GM12878 (cell line): ENCODE measurements around the gene CBFA2T3. TPM values are rescaled to one million over a fixed set of nuclear protein-coding genes. Genes with fewer than 3 reads are reported as not detected.

Experiments used
- ATAC-seq: fragments of 200-7000 bp; cut with Tn5 transposase; 3 replicates; pipeline ENCODE4 v1.9.1; 2020; ENCODE audit warnings: mild to moderate bottlenecking, moderate library complexity
- BruUV-seq: library from RNA; stranded (reverse); fragments of 400-500 nt; replicated peaks from 2 replicates; lab custom pipeline; 2021; lab: Mats Ljungman, UMichigan
- CTCF ChIA-PET: fragments of 300-600 bp; sonication (Branson Sonifier 250); formaldehyde crosslinking; extraction: SDS; loops from one replicate; lab custom pipeline; 2021; ENCODE audit warnings: inconsistent platforms; lab: Yijun Ruan, JAX
- POLR2A ChIA-PET: fragments of 350-600 bp; formaldehyde crosslinking; extraction: SDS; loops from one replicate; lab custom pipeline; 2021; ENCODE audit warnings: inconsistent platforms; lab: Charles Lee
- RAD21 ChIA-PET: fragments of 300-600 bp; sonication (Branson Sonifier 250); formaldehyde crosslinking; loops from one replicate; lab custom pipeline; 2023; ENCODE audit warnings: antibody characterized with exemption; ENCODE audit not compliant: unreplicated experiment; lab: Charles Lee
- SMC1A ChIA-PET: fragments of 300-600 bp; sonication (Branson Sonifier 250); formaldehyde crosslinking; loops from one replicate; lab custom pipeline; 2023; ENCODE audit not compliant: unreplicated experiment, uncharacterized antibody; lab: Charles Lee
- DNase-seq: peaks from one replicate; pipeline ENCODE4 v3.0.0-alpha.2; 2011; ENCODE audit warnings: low read depth, low spot score
- FAIRE-seq: peaks from 3 replicates; lab custom pipeline; 2011; peaks lifted over from hg19 to GRCh38; lab: Jason Lieb, UNC
- H2AFZ ChIP-seq: 2 replicates; pipeline ENCODE4 v1.6.0; 2011; ENCODE audit warnings: low read depth, low read length, control low read depth; ENCODE audit not compliant: control insufficient read depth
- H3K27ac ChIP-seq: 2 replicates; pipeline ENCODE4 v1.5.1; 2011; ENCODE audit warnings: control low read depth; ENCODE audit not compliant: control insufficient read depth, insufficient read depth
- H3K27me3 ChIP-seq, 2 experiments: replicated peaks in 1 of 2; 2 replicates each; pipeline versions ENCODE4 v1.6.0 to v1.6.1; 2011; ENCODE audit warnings: low read length in 1 of 2; ENCODE audit not compliant: control insufficient read depth in 2 of 2, insufficient read depth in 2 of 2
- H3K36me3 ChIP-seq, 2 experiments: 2 replicates each; pipeline ENCODE4 v1.5.1; 2011; ENCODE audit warnings: low read length in 1 of 2; ENCODE audit not compliant: control insufficient read depth in 2 of 2, insufficient read depth in 2 of 2
- H3K4me1 ChIP-seq: 2 replicates; pipeline ENCODE4 v1.6.1; 2011; ENCODE audit warnings: mild to moderate bottlenecking, low read length, moderate library complexity, mixed read lengths; ENCODE audit not compliant: control insufficient read depth, insufficient read depth
- H3K4me2 ChIP-seq: 2 replicates; pipeline ENCODE4 v1.6.0; 2011; ENCODE audit warnings: control low read depth; ENCODE audit not compliant: control insufficient read depth, insufficient read depth
- H3K4me3 ChIP-seq: fragments of 200-600 bp; sonication (generic); 2 replicates; pipeline ENCODE4 v1.5.1; 2016
- H3K79me2 ChIP-seq: 2 replicates; pipeline ENCODE4 v1.6.0; 2011; ENCODE audit warnings: low read length; ENCODE audit not compliant: control insufficient read depth, insufficient read depth
- H3K9ac ChIP-seq: 2 replicates; pipeline ENCODE4 v1.8.0; 2011; ENCODE audit warnings: low read length, control low read depth, mixed read lengths; ENCODE audit not compliant: control insufficient read depth, insufficient read depth
- H3K9me3 ChIP-seq: replicated peaks from 3 replicates; pipeline ENCODE4 v1.5.1; 2011; ENCODE audit warnings: mild to moderate bottlenecking, low read length; ENCODE audit not compliant: control insufficient read depth, insufficient read depth
- H4K20me1 ChIP-seq: 2 replicates; pipeline ENCODE4 v1.6.0; 2011; ENCODE audit not compliant: control insufficient read depth, insufficient read depth
- E2F8 ChIP-seq: fragments of 450-650 bp; IDR thresholded peaks from 2 replicates; pipeline ENCODE4 v1.6.1; 2018; ENCODE audit warnings: mild to moderate bottlenecking, low read depth, moderate library complexity; ENCODE audit not compliant: partially characterized antibody
- ETV6 ChIP-seq, 2 experiments: fragments of 450-650 bp in 1 of 2; IDR thresholded peaks in 1 of 2; conservative IDR thresholded peaks in 1 of 2; 2 replicates each; pipeline ENCODE4 v1.6.1; 2014; ENCODE audit warnings: antibody characterized with exemption in 1 of 2, borderline replicate concordance in 1 of 2, low read depth in 1 of 2, mild to moderate bottlenecking in 1 of 2, moderate library complexity in 1 of 2
- HDAC6 ChIP-seq: fragments of 200-600 bp; sonication (generic); IDR thresholded peaks from one replicate; pipeline ENCODE4 v1.8.0; 2017; ENCODE audit warnings: antibody characterized with exemption; ENCODE audit not compliant: unreplicated experiment
- IRF5 ChIP-seq: fragments of 450-650 bp; IDR thresholded peaks from 2 replicates; pipeline ENCODE4 v1.6.1; 2017; ENCODE audit warnings: borderline replicate concordance
- MEF2B ChIP-seq: fragments of 450-650 bp; IDR thresholded peaks from 2 replicates; pipeline ENCODE4 v1.6.1; 2018; ENCODE audit warnings: mild to moderate bottlenecking, moderate library complexity; ENCODE audit not compliant: partially characterized antibody, poor library complexity, severe bottlenecking
- MTA3 ChIP-seq: IDR thresholded peaks from 2 replicates; pipeline ENCODE4 v1.6.1; 2012; ENCODE audit warnings: low read length, inconsistent platforms, borderline replicate concordance
- NFYB ChIP-seq: IDR thresholded peaks from 2 replicates; pipeline ENCODE4 v1.6.1; 2011; ENCODE audit warnings: low read depth, mild to moderate bottlenecking, low read length, improper control_type of control experiment, moderate library complexity; ENCODE audit not compliant: insufficient read depth
- POLR2AphosphoS2 ChIP-seq: IDR thresholded peaks from 2 replicates; pipeline ENCODE4 v1.6.1; 2011; ENCODE audit warnings: low read depth, mild to moderate bottlenecking, low read length, improper control_type of control experiment, moderate library complexity
- POLR2AphosphoS5 ChIP-seq: IDR thresholded peaks from 2 replicates; pipeline ENCODE4 v1.6.1; 2011; ENCODE audit warnings: mild to moderate bottlenecking, low read length, inconsistent platforms
- SMAD1 ChIP-seq: fragments of 450-650 bp; IDR thresholded peaks from 2 replicates; pipeline ENCODE4 v1.6.1; 2018; ENCODE audit warnings: mild to moderate bottlenecking, low read depth; ENCODE audit not compliant: partially characterized antibody
- ZNF217 ChIP-seq: fragments of 450-650 bp; IDR thresholded peaks from 2 replicates; pipeline ENCODE4 v1.6.1; 2017; ENCODE audit warnings: antibody characterized with exemption, mild to moderate bottlenecking
- WGBS: methylation state at CpG from one replicate; pipeline ENCODE4 v1.1.6; 2016; ENCODE audit warnings: low lambda C conversion rate; ENCODE audit not compliant: insufficient replicate concordance, insufficient coverage; ENCODE audit errors: missing lambda C conversion rate; 5-methylcytosine and 5-hydroxymethylcytosine counted together
- in situ Hi-C: fragments of 300-500 bp; cut with MboI; formaldehyde crosslinking; loops from 9 replicates; pipeline ENCODE4 v1.14.3; 2018; ENCODE audit warnings: mixed read lengths
- intact Hi-C: fragments of 100-400 bp; cut with micrococcal nuclease; formaldehyde crosslinking; loops from one replicate; pipeline ENCODE4 v1.14.2; 2022; ENCODE audit not compliant: unreplicated experiment
- polyA plus RNA-seq, 11 experiments: library from polyadenylated mRNA; depleted of rRNA in 4 of 11; unstranded in 6 of 11; stranded (reverse) in 5 of 11; fragments of >200 nt; fragmentation: Nextera tagmentation in 4 of 11; fragmentation: Illumina TruSeq in 1 of 11; extraction: Ambion mirVana in 4 of 11; extraction: Trizol in 1 of 11; gene quantifications; 1 replicate in 1 of 11; 2 replicates in 10 of 11; pipeline versions ENCODE4 v1.2.1 to v1.2.3, GENCODE V29; 2011 to 2016; ENCODE audit warnings: inconsistent platforms in 2 of 11, missing spikeins in 2 of 11, low read depth in 1 of 11
- total RNA-seq, 4 experiments: library from RNA; depleted of rRNA in 3 of 4; stranded (reverse); fragments of >200 nt in 3 of 4; fragmentation: Illumina TruSeq in 1 of 4; extraction: Trizol in 1 of 4; gene quantifications; 2 replicates each; pipeline versions ENCODE4 v1.2.1 to v1.2.3, GENCODE V29; 2013 to 2021
- TF ChIP-seq, protein P1 (sequence below): IDR thresholded peaks from 2 replicates; pipeline ENCODE4 v1.6.1; 2012; ENCODE audit warnings: low read depth, low read length, improper control_type of control experiment
- TF ChIP-seq, protein P2 (sequence below): fragments of 450-650 bp; IDR thresholded peaks from 2 replicates; pipeline ENCODE4 v1.6.1; 2017; ENCODE audit warnings: antibody characterized with exemption, mild to moderate bottlenecking, moderate library complexity

CBFA2T3 gene
- total and polyA plus RNA-seq, 10 of the 15 experiments (the other 5 are each of a cell fraction or from before 2014, with no cell fraction given): 0.69 to 42.6 (median 4.5) TPM

DNA sequence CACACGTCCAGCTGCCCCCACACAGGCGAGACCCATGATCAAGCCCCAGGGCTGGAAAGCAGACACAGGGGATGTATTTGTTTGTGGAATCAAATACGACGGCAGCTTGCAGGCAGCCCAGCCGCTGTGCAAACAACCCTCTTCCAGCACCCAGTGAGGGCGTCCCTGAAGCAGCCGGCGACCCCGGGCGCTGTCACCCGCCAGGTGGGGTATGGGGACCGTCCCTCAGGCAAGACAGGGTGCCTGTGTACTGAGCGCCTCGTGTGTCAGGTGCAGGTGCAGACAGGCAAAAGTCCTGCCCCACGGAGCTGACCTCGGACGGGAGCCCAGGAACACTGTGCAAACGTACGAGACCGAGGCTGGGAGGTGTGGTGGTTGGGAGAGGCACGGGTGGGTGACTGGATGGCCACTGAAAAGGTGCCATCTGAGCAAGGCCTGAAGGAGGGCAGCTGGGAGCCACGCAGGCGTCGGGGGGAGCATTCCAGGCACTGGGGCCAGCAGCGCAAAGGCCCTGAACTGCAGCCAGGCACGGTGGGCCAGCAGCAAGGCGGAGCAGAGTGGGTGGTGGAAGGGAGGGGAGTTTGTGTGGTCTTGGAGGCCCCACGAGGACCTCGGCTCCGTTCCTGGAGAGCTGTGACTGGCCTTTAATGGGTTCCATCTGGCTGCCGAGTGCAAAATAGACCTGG lies 48.5 kb downstream of the CBFA2T3 start:
- Histone ChIP-seq H3K79me2 (no peaks in the 10 kb centered on the region; the same call in 1 of the 2 replicates), H3K4me3 (no peak overlapping the region), H4K20me1 (no peaks in the 10 kb centered on the region), H3K9ac (no peak overlapping the region), H3K9me3 (no peaks in the 10 kb centered on the region; the same call in 2 of the 3 replicates), H2AFZ (no peak overlapping the region), H3K4me1 (no peaks in the 10 kb centered on the region), H3K36me3 (peaks cover 0 to 2% of the 10 kb centered on the region in 2 experiments; a peak in 2 of 4 replicates), H3K27ac (no peak overlapping the region), H3K4me2 (no peak overlapping the region), H3K27me3 (no peaks in the 10 kb centered on the region)
- intact Hi-C loops: no loop called here
- ChIA-PET SMC1A (interaction anchor here (0.9 kb wide), 1 partner anchor 76 kb away, joined by 3 read pairs; no protein-coding TSS in a partner anchor), RAD21 (no interaction called here), CTCF (interaction anchor here (1.1 kb wide), 1 partner anchor 238 kb away, joined by 4 read pairs; no protein-coding TSS in a partner anchor), POLR2A (no interaction called here)
- DNase-seq: no peak
- FAIRE-seq: no peak
- no TSS peak for BruUV-seq
- 82% methylated on average over 31 of the region's 31 CpGs for WGBS
- ATAC-seq: no peak
- in situ Hi-C loops: no loop called here
- TF ChIP-seq, protein P1, sequence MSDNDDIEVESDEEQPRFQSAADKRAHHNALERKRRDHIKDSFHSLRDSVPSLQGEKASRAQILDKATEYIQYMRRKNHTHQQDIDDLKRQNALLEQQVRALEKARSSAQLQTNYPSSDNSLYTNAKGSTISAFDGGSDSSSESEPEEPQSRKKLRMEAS: no peak
- TF ChIP-seq IRF5: no peak
- TF ChIP-seq E2F8: no peak
- no peak for TF ChIP-seq ZNF217
- TF ChIP-seq MTA3: no peak
- TF ChIP-seq ETV6 (conservative IDR thresholded peaks at IDR 0.05 in 1 of 2, IDR thresholded peaks at IDR 0.05 in 1 of 2; ENCODE audit: borderline replicate concordance in 1 of 2, low read depth in 1 of 2): no peak
- TF ChIP-seq, protein P2, sequence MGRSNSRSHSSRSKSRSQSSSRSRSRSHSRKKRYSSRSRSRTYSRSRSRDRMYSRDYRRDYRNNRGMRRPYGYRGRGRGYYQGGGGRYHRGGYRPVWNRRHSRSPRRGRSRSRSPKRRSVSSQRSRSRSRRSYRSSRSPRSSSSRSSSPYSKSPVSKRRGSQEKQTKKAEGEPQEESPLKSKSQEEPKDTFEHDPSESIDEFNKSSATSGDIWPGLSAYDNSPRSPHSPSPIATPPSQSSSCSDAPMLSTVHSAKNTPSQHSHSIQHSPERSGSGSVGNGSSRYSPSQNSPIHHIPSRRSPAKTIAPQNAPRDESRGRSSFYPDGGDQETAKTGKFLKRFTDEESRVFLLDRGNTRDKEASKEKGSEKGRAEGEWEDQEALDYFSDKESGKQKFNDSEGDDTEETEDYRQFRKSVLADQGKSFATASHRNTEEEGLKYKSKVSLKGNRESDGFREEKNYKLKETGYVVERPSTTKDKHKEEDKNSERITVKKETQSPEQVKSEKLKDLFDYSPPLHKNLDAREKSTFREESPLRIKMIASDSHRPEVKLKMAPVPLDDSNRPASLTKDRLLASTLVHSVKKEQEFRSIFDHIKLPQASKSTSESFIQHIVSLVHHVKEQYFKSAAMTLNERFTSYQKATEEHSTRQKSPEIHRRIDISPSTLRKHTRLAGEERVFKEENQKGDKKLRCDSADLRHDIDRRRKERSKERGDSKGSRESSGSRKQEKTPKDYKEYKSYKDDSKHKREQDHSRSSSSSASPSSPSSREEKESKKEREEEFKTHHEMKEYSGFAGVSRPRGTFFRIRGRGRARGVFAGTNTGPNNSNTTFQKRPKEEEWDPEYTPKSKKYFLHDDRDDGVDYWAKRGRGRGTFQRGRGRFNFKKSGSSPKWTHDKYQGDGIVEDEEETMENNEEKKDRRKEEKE: no peak
- no peak for TF ChIP-seq NFYB
- no peak for TF ChIP-seq POLR2AphosphoS5
- TF ChIP-seq SMAD1: no peak
- no peak for TF ChIP-seq HDAC6
- no peak for TF ChIP-seq MEF2B
- TF ChIP-seq POLR2AphosphoS2: no peak
